AML-193 (cell line): ENCODE data around the gene ZBTB7C.

Experiments used
- DNase-seq, 2 experiments: peaks; one replicate each; lab custom pipeline; 2025; lab: John Stamatoyannopoulos, UW

The ZBTB7C gene

DNA sequence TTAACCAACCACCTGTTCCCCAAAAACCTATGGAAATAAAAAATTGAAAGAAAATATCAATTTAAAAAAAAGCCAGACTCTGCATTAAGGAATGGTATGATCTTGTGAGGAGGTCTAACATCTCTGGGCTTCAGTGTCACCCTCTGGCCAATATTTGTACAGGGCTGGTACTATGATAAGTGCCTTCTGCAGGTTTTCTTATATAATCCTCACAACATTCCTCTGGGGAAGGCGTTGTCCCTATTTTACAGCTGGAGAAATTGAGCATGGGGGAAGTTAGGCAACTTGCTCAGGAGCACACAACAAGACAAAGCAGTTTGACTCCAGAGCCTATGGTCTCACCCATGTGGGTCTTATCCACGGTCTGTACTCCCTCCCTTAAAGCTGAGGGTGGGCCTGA is 86.0 kb downstream of the ZBTB7C start:
- DNase-seq, result no peak

DNA sequence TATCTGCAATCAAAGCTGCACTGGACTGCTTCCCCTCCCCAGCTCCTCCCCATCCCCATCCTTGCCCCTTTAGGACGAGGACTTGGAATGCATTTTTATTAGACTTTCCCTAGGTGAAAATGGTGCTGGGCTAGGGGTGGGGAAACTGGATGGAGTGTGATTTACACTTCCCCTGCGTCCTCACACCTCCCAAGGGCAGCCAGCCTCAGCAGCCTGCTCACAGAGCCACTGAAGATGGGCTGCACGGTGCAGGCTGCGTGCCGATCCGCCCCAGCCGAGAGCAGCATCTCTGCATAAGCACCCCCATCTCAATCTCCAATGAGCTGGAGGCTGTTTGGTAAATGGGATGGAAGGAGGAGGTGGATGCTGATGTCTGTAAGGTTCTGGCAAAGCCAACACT is 87.6 kb downstream of the ZBTB7C start:
- no peak for DNase-seq

DNA sequence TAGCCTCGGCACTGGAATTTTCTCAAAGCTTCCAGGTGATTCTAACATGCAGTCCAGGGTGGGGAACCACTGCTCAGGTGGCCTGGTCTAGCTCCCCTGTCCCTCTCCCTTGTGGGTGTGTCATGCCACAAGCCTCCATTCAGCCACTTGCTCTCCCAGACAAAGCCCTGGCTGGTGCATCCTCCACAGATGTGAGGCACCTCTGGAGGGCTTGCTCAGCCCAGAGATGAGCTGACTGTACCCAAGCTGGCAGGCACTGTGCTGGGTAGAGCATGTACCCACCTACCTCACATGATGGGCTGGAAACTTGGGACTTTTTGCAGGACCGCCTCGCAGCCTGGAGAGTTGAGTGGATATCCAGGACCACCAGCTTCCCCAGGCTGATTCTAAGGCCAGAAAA is 88.1 kb downstream of the ZBTB7C start:
- DNase-seq, result no peak

DNA sequence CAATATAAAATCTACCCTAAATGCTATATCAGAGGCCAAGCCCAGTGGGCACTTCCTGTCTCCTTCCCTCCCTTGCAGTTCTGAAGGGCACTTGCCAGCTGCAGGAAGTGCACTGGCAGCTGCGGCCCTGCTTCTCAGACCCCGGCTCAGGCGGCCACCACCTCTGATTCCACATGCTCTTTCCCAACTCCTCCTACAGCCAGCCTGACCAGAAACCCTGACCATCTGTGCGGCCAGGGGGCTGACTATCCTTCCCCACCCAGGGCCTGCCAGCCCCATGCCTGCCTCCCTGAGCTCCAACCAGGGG is 88.6 kb downstream of the ZBTB7C start:
- DNase-seq, result no peak

DNA sequence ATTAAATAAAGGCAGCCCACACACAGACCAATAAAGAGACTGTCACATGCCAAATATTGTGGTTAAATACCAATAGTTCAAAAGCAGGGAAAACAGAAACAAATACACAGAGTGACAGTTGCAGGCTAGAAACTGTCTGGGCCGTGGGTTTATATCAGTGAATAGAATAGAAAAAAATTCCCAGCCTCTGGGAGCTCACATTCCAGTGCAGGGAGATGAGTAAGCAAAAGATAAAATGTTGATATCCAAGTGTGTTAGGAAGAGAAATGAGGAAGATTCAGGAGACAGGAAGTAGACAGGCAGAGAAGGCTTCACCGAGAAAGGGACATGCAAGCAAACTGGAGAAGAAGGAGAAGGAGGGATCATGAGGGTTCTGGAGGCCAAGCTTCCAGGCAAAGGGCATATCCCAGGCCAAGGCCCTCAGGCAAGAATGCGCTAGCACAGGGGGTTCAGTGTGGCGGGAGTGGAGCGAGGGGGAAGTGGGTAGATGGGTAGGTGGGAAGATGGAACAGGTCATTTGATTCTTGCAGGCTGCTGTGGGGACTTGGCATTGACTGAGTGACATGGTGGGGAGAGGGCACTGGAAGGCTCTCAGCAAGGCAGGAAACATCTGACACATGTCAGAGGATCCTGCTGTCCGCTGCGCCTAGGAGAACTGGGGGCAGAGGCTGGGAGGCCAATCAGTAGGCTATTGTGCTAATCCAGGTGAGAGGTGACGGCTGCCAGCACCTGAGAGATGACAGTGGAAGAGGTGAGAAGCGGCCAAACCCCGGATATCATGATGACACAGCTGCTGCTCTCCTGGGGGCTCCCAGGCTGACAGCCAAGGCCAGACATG is 89.2 kb downstream of the ZBTB7C start:
- no peak for DNase-seq

DNA sequence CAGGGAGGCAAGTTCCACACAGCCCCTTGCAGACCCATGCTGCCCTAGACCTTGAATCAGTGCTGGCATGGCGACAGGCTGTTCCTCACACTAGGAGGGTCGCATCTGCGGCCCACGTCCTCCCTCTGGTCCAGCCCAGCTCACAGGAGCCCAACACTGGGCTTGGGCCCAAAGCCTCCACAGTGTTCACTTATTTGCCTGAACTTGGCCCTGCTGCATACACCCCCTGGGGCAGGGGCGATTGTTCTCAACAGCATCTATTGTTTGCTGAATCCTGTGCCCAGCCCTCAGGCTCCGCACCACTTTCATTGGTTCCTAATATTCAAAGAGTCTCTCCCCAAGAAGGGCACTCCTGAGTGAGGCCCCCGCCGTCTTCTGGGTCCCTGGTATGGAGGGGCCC is 90.7 kb downstream of the ZBTB7C start:
- no peak for DNase-seq

DNA sequence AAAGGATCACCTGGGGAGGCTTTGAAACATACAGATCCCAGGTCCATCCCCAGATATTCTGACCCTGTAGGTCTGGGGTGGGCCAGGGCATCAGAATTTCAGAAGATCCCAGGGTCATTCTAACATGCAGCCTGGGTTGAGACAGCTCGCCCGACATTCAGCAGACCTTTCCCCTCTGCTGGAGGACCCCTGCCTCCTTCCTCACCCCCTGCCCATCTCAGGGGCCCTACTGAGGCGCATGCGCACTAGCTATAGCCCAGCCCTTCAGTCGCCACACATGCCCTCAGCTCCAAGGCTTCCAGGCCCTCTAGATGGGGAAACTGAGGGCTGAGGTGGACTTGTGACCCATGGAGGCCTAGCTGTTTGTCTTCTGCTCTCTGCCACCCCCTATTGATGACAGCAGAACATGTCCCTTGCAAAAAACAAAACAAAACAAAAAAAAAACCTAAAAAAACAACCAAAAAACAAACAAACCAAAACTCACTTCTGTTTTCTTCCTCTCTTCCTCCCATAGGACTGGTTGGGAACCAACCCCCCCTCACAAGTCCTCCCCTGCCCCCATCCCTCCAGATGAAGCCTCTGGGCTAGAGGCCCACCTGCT is 91.3 kb downstream of the ZBTB7C start:
- DNase-seq, result no peak

DNA sequence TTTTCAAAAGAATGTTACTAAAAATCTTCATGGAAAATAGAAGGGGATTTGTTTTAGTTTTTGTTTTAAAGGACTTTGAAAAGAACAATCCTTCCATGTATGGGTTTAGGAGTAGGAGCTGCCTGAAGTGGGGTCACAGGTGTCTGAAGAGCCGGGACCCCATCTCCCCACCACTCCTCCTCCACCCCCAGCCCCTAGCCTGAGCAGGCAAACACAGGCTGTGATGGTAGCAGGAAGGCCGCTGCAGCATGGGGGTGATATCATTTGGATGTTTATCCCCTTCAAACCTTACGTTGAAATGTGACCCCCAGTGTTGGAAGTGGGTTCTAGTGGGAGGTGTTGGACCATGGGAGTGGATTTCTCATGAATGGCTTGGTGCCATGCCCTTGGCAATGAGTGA is 93.0 kb downstream of the ZBTB7C start:
- no peak for DNase-seq

DNA sequence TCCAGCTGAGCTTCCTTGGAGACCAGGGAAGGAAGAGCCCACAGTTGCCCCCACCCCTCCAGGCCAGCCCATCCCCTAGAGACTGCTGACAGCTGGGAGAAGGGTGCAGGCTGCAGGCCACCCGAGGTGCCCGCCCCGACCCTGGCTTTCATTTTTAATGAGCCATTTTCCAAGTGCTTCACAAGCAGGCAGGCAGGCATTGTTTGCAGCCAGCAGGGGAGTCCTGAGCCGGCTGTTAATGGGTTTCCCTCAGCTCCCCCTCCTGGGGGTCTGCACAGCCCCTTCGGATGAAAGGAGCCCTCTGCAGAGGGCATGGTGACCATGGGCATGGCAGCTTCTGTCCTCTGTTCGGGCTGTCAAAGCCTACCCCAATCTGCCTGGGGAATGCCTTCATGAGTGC is 94.5 kb downstream of the ZBTB7C start:
- DNase-seq, result no peak

DNA sequence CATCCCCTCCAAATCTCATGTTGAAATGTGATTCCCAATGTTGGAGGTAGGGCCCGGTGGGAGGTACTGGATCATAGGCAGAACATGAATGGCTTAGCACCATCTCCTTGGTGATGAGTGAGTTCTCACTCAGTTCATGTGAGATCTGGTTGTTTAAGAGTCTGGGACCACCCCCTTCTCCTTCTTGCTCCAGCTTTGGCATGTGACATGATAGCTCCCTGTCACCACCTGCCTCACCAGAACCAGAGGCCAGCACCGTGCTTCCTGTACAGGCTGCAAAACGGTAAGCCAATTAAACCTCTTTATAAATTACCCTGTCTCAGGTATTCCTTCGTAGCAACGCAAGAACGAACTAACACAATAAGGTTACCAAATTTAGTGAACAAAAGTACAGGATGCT is 95.4 kb downstream of the ZBTB7C start:
- DNase-seq, result no peak

DNA sequence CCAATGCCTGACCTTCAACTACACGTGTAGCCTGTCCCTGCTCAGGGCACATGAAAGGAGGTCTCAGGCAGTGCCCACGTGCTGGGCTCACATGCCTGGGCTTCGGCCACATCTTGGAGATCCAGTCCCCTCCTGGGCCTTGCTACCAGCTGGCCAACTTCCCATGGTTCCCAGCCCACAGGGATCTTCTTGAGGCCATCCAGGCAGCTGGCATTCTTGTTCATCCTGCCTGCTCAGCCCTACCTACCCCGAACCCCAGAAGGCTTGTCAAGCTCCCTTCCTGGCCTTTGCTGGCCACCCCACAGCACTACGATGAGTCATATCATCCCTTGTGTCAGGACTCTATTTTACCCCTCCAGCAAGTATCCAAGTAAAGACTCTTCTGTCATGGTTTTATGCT is 97.1 kb downstream of the ZBTB7C start:
- no peak for DNase-seq

DNA sequence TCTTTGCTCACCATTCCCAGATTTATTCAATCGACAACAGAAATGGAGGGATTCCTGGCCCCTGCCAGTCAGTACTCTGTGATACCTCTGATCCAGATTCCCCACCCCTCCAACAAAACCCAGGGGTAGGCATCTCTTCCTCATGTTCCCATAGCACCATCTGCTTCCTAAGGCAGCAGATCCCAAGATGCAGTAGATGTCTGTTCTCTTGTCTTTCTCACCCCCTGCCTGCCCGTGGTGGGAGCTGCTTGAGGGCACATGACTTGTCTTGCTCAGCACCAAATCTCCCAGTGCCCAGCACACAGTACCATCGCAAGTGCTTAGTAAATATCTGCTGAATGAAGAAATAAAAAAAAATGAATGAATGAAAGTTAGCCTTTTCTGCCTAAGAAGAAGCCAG is 98.2 kb downstream of the ZBTB7C start:
- no peak for DNase-seq

DNA sequence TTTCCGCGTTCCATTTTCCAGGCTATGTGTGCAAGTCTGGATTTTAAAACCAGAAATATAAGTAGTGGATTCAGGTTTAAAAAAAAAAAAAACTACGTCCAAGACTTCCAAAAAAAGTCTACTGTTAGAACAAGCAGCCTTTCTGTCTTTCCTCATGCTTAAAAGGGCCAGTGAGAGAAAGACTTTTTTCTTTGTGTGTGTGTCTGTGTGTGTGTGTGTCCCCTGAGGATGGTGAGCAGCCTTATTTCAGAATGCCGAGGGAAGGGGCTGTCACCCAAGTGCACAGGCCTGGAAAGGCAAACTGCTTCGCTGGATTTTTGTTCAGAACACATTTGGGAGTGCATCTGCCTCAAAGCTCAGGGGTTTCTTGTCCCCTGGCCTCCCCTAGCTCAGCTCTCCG is 98.8 kb downstream of the ZBTB7C start:
- DNase-seq, result no peak

DNA sequence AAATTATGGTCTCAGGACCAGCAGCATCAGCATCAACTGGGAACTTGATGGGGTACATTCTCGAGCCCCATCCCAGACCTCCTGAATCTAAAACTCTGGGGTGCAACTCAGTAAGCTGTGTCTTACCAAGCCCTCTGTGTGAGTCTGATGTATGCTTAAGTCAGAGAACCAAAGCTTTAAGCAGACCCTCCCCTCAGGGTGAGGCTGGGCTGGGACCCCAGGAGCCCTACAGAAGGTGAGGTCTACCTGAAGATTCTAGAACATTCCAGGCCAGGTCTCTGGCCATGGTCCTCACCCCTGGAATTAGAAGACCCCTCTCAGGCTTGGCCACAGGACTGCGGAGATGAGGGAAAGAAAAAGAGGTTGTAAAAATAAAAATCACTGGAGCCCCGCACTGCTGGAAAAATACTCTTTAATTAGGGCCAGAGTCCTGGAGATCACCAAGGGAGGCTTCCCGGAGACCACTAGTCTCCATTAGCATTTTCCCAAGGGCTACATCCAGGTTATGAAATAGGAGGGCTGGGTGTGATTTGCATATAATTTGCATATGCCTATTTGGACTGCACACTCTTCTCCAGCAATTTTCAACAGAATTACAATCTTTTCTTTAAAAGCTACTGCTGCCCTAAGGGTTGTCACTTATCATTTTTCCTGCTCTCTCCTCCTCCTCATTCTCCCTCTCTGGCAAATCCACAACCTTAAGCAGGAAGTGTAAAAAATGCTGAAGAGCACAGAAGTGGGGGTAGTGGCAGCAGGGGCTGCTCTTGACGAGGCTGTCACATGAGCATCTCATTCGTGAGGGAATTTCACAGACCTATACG is 100.2 kb downstream of the ZBTB7C start:
- no peak for DNase-seq

DNA sequence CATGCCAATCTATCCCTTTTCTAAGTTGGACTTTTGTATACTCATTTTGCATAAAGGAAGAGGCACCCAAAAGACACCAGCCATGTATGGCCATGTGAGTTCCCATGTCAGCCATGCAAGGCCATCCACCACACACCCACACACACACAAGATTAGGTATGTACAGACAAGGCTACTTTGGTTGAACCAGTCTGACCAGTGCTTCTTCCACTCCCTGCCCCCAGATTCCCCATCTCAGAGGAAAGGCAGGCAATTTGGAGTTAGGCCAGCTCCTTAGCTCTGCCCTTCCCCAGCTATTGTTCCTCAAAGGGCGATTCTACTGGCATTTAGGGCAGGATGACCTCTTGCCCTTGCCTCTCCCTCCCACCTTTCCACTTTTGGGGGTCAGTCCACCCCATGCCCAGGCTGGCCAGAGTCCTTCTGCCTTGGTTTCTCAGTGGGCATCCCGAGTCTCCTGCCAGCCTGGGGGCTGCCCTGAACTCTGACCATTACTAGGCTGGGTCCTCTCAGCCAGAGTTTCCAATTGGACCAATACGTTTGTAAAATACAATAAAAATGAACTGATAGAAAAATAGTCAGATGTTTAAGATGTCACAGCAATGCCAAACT is 101.1 kb downstream of the ZBTB7C start:
- DNase-seq, result no peak

DNA sequence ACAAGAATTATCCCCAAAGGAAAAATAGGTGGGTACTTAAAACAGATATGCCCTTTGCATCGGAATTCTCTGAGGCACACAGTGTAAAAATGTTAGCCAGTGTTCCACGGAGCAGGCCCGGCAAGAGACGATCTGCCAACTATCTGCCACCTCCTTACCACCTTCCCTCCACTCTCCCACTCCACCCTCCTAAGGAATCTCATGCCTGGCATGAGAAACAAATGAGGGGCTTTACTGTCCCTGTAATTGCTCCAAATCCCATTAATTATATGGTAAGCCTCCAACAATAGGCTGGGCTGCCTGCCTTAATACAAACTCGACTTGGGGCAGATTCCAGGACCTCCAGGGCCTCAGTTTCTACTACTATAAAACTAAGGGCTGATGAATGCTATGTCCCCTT is 102.3 kb downstream of the ZBTB7C start:
- no peak for DNase-seq

DNA sequence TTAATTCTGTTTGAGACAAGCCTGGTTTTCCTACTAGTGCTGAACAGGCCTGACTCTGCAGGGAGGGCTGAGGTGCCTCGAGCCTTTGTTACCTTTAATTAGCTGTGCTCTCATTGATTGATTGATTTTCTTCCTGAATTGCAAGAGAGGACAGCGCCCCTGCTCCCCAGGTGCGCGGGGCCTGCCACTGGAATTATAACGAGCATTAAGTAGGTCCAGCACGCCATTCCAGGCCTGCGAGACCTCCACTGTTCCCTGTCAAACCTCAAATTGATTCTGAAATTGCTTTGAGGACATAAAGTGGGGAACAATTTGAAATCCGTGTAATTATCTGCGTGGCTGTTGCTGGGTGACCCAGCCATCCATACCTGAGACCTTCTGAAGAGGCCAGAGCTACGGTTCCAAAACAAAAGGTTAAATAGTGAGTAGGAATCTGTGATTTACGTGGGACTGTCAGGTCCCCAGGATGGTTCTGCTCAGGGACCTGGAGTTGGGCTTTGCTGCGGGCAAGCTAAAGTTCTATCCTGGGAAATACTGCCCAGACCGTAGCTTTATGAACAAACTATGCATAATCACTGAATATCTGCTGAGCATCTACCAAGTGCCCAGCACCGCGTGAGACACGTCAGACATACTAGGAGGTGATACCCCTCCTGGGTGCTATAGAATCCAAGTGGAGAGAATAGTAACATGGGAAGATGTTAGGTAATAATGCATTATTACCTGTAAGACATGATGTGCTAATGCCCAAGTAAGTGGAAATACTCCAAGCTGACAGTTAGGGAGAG is 104.1 kb downstream of the ZBTB7C start:
- no peak for DNase-seq

DNA sequence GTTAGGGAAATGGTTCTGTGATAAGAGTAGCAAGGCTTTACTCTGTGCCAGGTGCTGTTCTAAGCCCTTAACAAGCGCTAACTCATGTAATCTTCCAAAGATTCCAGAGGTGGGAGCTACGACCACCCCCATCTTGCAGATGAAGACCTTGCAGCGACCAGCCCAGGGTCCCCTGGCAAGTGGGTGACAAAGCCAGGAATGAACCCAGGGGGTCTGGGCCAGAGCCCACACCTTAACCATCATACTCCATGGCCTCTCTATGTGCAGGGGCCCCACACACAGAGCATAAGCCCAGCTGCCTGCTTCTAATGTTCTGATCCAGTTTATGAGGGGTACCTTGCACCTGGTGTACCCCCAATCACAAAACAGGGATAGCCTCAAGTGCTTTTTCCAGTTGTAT is 105.3 kb downstream of the ZBTB7C start:
- DNase-seq, result no peak

DNA sequence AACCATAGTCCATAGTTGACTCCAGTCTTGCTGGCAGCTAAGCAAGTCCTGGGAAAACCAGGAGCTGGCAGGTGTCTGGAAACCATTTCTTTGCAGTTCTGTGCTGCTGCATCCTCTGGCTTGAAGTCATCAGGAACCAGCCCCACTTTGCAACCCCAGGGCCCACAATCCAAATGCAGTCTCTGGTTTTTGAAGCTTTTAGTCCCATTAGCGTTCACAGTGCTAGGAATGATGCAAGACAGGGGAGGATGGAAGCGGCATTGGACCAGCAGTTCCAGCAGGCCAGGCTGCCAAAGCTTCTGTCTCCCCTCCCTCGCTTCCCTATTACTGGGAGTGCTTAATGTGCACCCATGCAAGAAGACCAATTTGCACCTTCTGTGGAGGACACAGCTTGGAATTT is 106.4 kb downstream of the ZBTB7C start:
- DNase-seq, result no peak

DNA sequence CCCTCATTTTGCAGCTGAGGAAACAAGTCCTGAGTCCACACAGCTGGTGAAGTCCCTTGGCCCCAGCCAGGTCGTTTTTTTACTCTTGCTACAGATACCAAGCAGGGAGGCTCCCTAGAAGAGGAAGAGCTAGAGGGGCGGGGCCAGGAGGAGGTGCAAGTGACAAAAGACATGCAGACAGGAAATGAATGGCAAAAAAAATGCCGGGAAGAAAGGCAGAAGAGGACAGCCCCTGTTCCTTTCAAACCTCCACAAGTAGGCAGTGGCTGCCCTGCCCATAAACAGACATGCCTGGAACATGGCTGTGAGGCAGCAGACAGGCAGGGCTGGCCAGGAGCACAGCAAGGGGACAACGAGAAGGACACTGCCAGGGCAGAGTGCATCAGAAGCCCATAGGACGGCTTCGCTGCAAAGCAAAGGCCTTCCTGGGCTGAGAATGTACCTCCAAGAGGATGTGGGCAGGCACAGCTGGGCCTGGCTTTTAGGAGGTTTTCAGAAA is 108.7 kb downstream of the ZBTB7C start:
- peak; percentile 84 to 85 for DNase-seq

DNA sequence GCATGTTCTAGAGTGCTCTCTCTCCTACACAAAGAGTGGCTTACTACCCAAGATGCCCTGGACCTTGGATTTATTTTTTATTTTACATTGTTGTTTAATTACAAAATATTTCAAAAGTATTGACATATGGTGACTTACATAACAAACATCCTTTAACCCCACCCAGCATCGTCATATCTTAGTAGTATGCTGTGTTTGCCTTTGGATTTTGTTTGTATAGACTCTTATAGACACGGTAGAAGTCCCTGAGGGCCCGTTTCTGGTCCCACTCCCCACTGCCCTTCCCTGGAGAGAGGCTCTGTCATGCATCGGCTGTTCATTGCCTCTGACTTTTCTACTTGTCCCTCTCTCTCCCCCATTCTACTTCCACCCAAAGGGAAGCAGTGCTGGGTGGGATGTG is 112.0 kb downstream of the ZBTB7C start:
- DNase-seq, result no peak

DNA sequence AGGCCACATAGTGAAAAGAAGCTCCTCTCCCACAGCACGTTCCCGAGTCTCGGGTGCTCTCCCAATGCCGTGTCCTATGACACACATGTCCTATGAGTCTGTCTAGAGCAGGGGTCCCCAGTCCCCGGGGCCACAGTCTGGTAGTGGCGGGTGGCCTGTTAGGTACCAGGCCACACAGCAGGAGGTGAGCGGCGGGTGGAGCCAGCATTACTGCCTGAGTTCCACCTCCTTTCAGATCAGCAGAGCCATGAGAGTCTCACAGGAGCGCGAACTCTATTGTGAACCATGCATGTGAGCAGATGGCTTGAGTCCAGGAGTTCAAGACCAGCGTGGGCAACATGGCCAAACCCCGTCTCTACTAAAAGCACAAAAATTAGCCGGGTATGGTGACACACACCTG is 112.6 kb downstream of the ZBTB7C start:
- no peak for DNase-seq
